HepG2 (cell line): ENCODE measurements around the gene OGFR. TPM values are rescaled to one million over a fixed set of nuclear protein-coding genes. Genes with fewer than 3 reads are reported as not detected.
A peak's percentile ranks its signal among the peaks of the same experiment; 100 is the strongest.

Experiments
- ADNP ChIP-seq: sonication (generic); formaldehyde crosslinking; IDR thresholded peaks from 2 replicates; pipeline ENCODE4 v1.4.0; 2020; ENCODE audit warnings: missing genetic modification reagents
- AKNA ChIP-seq: sonication (generic); formaldehyde crosslinking; IDR thresholded peaks from 2 replicates; pipeline ENCODE4 v1.4.0; 2020; ENCODE audit warnings: missing genetic modification reagents, borderline replicate concordance
- ATF5 ChIP-seq: sonication (generic); formaldehyde crosslinking; IDR thresholded peaks from 2 replicates; pipeline ENCODE4 v1.4.0; 2020; ENCODE audit warnings: mild to moderate bottlenecking, low read depth, missing genetic modification reagents
- CREM ChIP-seq, 2 experiments: sonication (generic) in 1 of 2; formaldehyde crosslinking in 1 of 2; IDR thresholded peaks; 2 replicates each; pipeline versions ENCODE4 v1.4.0 to v1.6.1; 2016 to 2020; ENCODE audit warnings: antibody characterized with exemption in 1 of 2, mild to moderate bottlenecking in 1 of 2, missing genetic modification reagents in 1 of 2
- FIP1L1 ChIP-seq: fragments of 200-400 bp; formaldehyde crosslinking; IDR thresholded peaks from 2 replicates; pipeline ENCODE4 v1.6.1; 2018; ENCODE audit warnings: low read depth, mild to moderate bottlenecking, low read length, moderate library complexity, borderline replicate concordance; ENCODE audit not compliant: insufficient read depth
- FOXM1 ChIP-seq: sonication (generic); formaldehyde crosslinking; IDR thresholded peaks from 2 replicates; pipeline ENCODE4 v1.5.0; 2020; ENCODE audit warnings: missing genetic modification reagents
- MLXIP ChIP-seq: sonication (generic); formaldehyde crosslinking; IDR thresholded peaks from 2 replicates; pipeline ENCODE4 v1.9.0; 2021; ENCODE audit warnings: missing genetic modification reagents, borderline replicate concordance
- ONECUT2 ChIP-seq: sonication (generic); formaldehyde crosslinking; IDR thresholded peaks from 2 replicates; pipeline ENCODE4 v1.4.0; 2020; ENCODE audit warnings: missing genetic modification reagents
- REXO4 ChIP-seq: sonication (generic); formaldehyde crosslinking; IDR thresholded peaks from 2 replicates; pipeline ENCODE4 v1.8.0; 2022; ENCODE audit warnings: missing genetic modification reagents, mild to moderate bottlenecking, borderline replicate concordance
- SMARCC2 ChIP-seq: fragments of 450-650 bp; IDR thresholded peaks from 2 replicates; pipeline ENCODE4 v1.6.1; 2017; ENCODE audit warnings: antibody characterized with exemption, mild to moderate bottlenecking
- SP4 ChIP-seq: sonication (generic); formaldehyde crosslinking; IDR thresholded peaks from 2 replicates; pipeline ENCODE4 v1.8.1; 2023; ENCODE audit warnings: mild to moderate bottlenecking, missing genetic modification reagents
- ZBTB37 ChIP-seq: sonication (generic); formaldehyde crosslinking; IDR thresholded peaks from 2 replicates; pipeline ENCODE4 v1.4.0; 2020; ENCODE audit warnings: mild to moderate bottlenecking, missing genetic modification reagents
- ZMAT3 ChIP-seq: sonication (generic); formaldehyde crosslinking; conservative IDR thresholded peaks from 2 replicates; pipeline ENCODE4 v1.7.0; 2021; ENCODE audit warnings: missing genetic modification reagents
- ZNF33B ChIP-seq: sonication (generic); formaldehyde crosslinking; IDR thresholded peaks from 2 replicates; pipeline ENCODE4 v1.5.1; 2020; ENCODE audit warnings: mild to moderate bottlenecking, missing genetic modification reagents
- ZNF510 ChIP-seq: sonication (generic); formaldehyde crosslinking; IDR thresholded peaks from 2 replicates; pipeline ENCODE4 v1.4.0; 2020; ENCODE audit warnings: low read depth, mild to moderate bottlenecking, missing genetic modification reagents
- ZNF549 ChIP-seq: sonication (generic); formaldehyde crosslinking; IDR thresholded peaks from 2 replicates; pipeline ENCODE4 v1.5.0; 2020; ENCODE audit warnings: missing genetic modification reagents
- ZNF577 ChIP-seq: sonication (generic); formaldehyde crosslinking; IDR thresholded peaks from 2 replicates; pipeline ENCODE4 v1.4.0; 2020; ENCODE audit warnings: mild to moderate bottlenecking, low read depth, missing genetic modification reagents, borderline replicate concordance
- ZNF704 ChIP-seq: sonication (generic); formaldehyde crosslinking; IDR thresholded peaks from 2 replicates; pipeline ENCODE4 v1.8.1; 2023; ENCODE audit warnings: mild to moderate bottlenecking, inconsistent platforms, moderate library complexity, missing genetic modification reagents, borderline replicate concordance
- polyA plus RNA-seq, 8 experiments: library from polyadenylated mRNA; depleted of rRNA in 3 of 8; stranded (reverse) in 7 of 8; unstranded in 1 of 8; fragments of >200 nt; fragmentation: Illumina TruSeq in 4 of 8; extraction: Trizol in 4 of 8; gene quantifications; 2 replicates each; pipeline versions ENCODE4 v1.2.1 to v1.2.3, GENCODE V29; 2011 to 2016; ENCODE audit warnings: low read depth in 4 of 8, missing spikeins in 1 of 8, mixed read lengths in 1 of 8; ENCODE audit not compliant: insufficient read depth in 1 of 8
- total RNA-seq, 5 experiments: library from RNA; depleted of rRNA; stranded (reverse); fragments of >200 nt; fragmentation: Illumina TruSeq; extraction: Trizol; gene quantifications; 2 replicates each; pipeline ENCODE4 v1.2.3, GENCODE V29; 2016; ENCODE audit warnings: low read depth in 1 of 5

OGFR gene
- total and polyA plus RNA-seq, 2 of the 13 experiments (the other 11 are each of a cell fraction or from before 2014, with no cell fraction given), result 47.7 to 81.8 TPM

- no peak for TF ChIP-seq ZNF549 (CRISPR knock-in tag)
- no peak for TF ChIP-seq SP4 (CRISPR knock-in tag)
- TF ChIP-seq ZBTB37 (CRISPR knock-in tag), result 0 out of 2 replicates have a peak, but pooled peaks have one; percentile 17
- no peak for TF ChIP-seq MLXIP (CRISPR knock-in tag)
- peak; percentile 10; the same call in 1 of the 2 replicates for TF ChIP-seq ZNF33B (CRISPR knock-in tag)
- TF ChIP-seq FOXM1 (CRISPR knock-in tag), result no peak
- no peak for TF ChIP-seq ATF5 (CRISPR knock-in tag)
- no peak for TF ChIP-seq ZNF510
- no peak for TF ChIP-seq ZNF577 (CRISPR knock-in tag)
- no peak for TF ChIP-seq AKNA
- TF ChIP-seq FIP1L1, result no peak
- TF ChIP-seq ZMAT3 (CRISPR knock-in tag), result no peak
- TF ChIP-seq CREM (IDR thresholded peaks at IDR 0.05), result no peak
- TF ChIP-seq CREM (CRISPR knock-in tag; IDR thresholded peaks at IDR 0.05), result no peak
- TF ChIP-seq REXO4 (CRISPR knock-in tag), result no peak
- no peak for TF ChIP-seq ZNF704
- TF ChIP-seq ADNP (CRISPR knock-in tag), result no peak
- no peak for TF ChIP-seq ONECUT2 (CRISPR knock-in tag)
- TF ChIP-seq SMARCC2, result no peak
These were observed 1.9 kb downstream of the OGFR start (continued) for GRCh38 chr20:62806383-62807050.
